CD4-positive, alpha-beta memory T cell (primary cell): Measurements from ENCODE around the gene ATP9A. TPM values are rescaled to one million over a fixed set of nuclear protein-coding genes. Genes with fewer than 3 reads are reported as not detected.

ENCODE experiments used
- CTCF ChIA-PET: fragments of 350-600 bp; sonication (Branson Sonifier 250); formaldehyde crosslinking; loops from one replicate; lab custom pipeline; 2021; ENCODE audit warnings: inconsistent platforms; ENCODE audit not compliant: partially characterized antibody; lab: Charles Lee
- POLR2A ChIA-PET: fragments of 350-600 bp; sonication (Branson Sonifier 250); formaldehyde crosslinking; loops from one replicate; lab custom pipeline; 2021; ENCODE audit not compliant: partially characterized antibody; lab: Charles Lee
- DNase-seq, 5 donors: peaks; one replicate each; pipeline versions ENCODE4 v3.0.0 to v3.0.0-alpha.2; 2020 to 2022; ENCODE audit warnings: mixed read lengths in 1 of 5
- H3K27ac ChIP-seq: one replicate; pipeline ENCODE4 v1.7.0; 2013; ENCODE audit warnings: low read depth, low read length
- H3K27me3 ChIP-seq: 2 replicates; pipeline ENCODE4 v1.7.0; 2013; ENCODE audit warnings: mild to moderate bottlenecking, low read length, moderate library complexity; ENCODE audit not compliant: insufficient read depth
- H3K36me3 ChIP-seq: 2 replicates; pipeline ENCODE4 v1.7.0; 2013; ENCODE audit warnings: mild to moderate bottlenecking, low read length, moderate library complexity; ENCODE audit not compliant: insufficient read depth
- H3K4me1 ChIP-seq: 2 replicates; pipeline ENCODE4 v1.7.0; 2013; ENCODE audit warnings: mild to moderate bottlenecking, low read length, moderate library complexity; ENCODE audit not compliant: insufficient read depth
- H3K4me3 ChIP-seq, 2 donors: one replicate each; pipeline ENCODE4 v1.7.0; 2013; ENCODE audit warnings: low read length in 2 of 2, mild to moderate bottlenecking in 1 of 2
- H3K9me3 ChIP-seq, 2 donors: one replicate each; pipeline ENCODE4 v1.7.0; 2013; ENCODE audit warnings: low read length in 2 of 2, control low read depth in 1 of 2; ENCODE audit not compliant: control insufficient read depth in 1 of 2
- H3K27ac Mint-ChIP-seq, 7 donors: one replicate each; pipeline ENCODE4 v1.8.0; 2020 to 2021; ENCODE audit warnings: mixed read lengths in 7 of 7, mild to moderate bottlenecking in 6 of 7, inconsistent platforms in 3 of 7, moderate library complexity in 3 of 7
- H3K27me3 Mint-ChIP-seq, 2 donors: one replicate each; pipeline ENCODE4 v1.8.0; 2020 to 2021; ENCODE audit warnings: mixed read lengths in 2 of 2
- H3K36me3 Mint-ChIP-seq, 2 donors: one replicate each; pipeline ENCODE4 v1.8.0; 2020 to 2021; ENCODE audit warnings: mixed read lengths in 2 of 2, inconsistent platforms in 1 of 2, mild to moderate bottlenecking in 1 of 2
- H3K4me1 Mint-ChIP-seq, 4 donors: one replicate each; pipeline ENCODE4 v1.8.0; 2020 to 2021; ENCODE audit warnings: mixed read lengths in 4 of 4, mild to moderate bottlenecking in 1 of 4
- H3K4me3 Mint-ChIP-seq, 8 donors: one replicate each; pipeline ENCODE4 v1.8.0; 2020 to 2021; ENCODE audit warnings: mixed read lengths in 8 of 8, mild to moderate bottlenecking in 7 of 8, moderate library complexity in 6 of 8, inconsistent platforms in 3 of 8
- H3K9me3 Mint-ChIP-seq, 8 donors: one replicate each; pipeline ENCODE4 v1.8.0; 2020 to 2021; ENCODE audit warnings: mixed read lengths in 8 of 8, mild to moderate bottlenecking in 5 of 8, inconsistent platforms in 3 of 8, moderate library complexity in 1 of 8
- intact Hi-C: fragments of 100-400 bp; cut with micrococcal nuclease; formaldehyde crosslinking; loops from one replicate; pipeline ENCODE4 v1.15.1; 2023
- polyA plus RNA-seq, 2 donors: library from polyadenylated mRNA; unstranded; fragments of 300-500 nt; fragmentation: Illumina TruSeq; gene quantifications; one replicate each; pipeline ENCODE4 v1.2.3, GENCODE V29; 2021
- total RNA-seq, 2 experiments: library from RNA; stranded (reverse); gene quantifications; one replicate each; pipeline ENCODE4 v1.2.3, GENCODE V29; 2021

Gene ATP9A
- total and polyA plus RNA-seq, 4 experiments from 2014 or later, result 0.14 to 1.0 (median 0.32) TPM

GRCh38 chr20:51698252-51698651, 69.9 kb downstream of the ATP9A start:
- Mint-ChIP-seq H3K4me3 (no peak overlapping the region), H3K27ac (peak overlapping the region in 1 of 7 donors; percentile 32), H3K4me1 (peaks cover 0 to 10% (median 4%) of the 10 kb centered on the region in 4 donors), H3K36me3 (no peaks in the 10 kb centered on the region), H3K9me3 (no peaks in the 10 kb centered on the region), H3K27me3 (peaks cover 9 to 10% of the 10 kb centered on the region in 2 donors)
- Histone ChIP-seq H3K27me3 (no peaks in the 10 kb centered on the region), H3K36me3 (no peaks in the 10 kb centered on the region), H3K27ac (no peak overlapping the region), H3K4me3 (no peak overlapping the region), H3K9me3 (no peaks in the 10 kb centered on the region), H3K4me1 (no peaks in the 10 kb centered on the region)
- DNase-seq, result no peak
- intact Hi-C loops, result no loop called here
- CTCF ChIA-PET, result no interaction called here
- POLR2A ChIA-PET, result no interaction called here

GRCh38 chr20:51697096-51697826, 70.9 kb downstream of the ATP9A start:
- Histone ChIP-seq H3K27ac (no peak overlapping the region), H3K9me3 (no peaks in the 10 kb centered on the region), H3K4me1 (no peaks in the 10 kb centered on the region), H3K36me3 (no peaks in the 10 kb centered on the region), H3K27me3 (no peaks in the 10 kb centered on the region), H3K4me3 (no peak overlapping the region)
- no peak for DNase-seq
- H3K4me3 Mint-ChIP-seq, result no peak overlapping the region
- POLR2A ChIA-PET, result no interaction called here
- H3K9me3 Mint-ChIP-seq, result no peaks in the 10 kb centered on the region
- no peaks in the 10 kb centered on the region for H3K36me3 Mint-ChIP-seq
- intact Hi-C loops, result no loop called here
- peaks cover 0 to 10% (median 4%) of the 10 kb centered on the region in 4 donors for H3K4me1 Mint-ChIP-seq
- CTCF ChIA-PET, result no interaction called here
- no peak overlapping the region for H3K27ac Mint-ChIP-seq
- H3K27me3 Mint-ChIP-seq, result peaks cover 10 to 15% of the 10 kb centered on the region in 2 donors

GRCh38 chr20:51696304-51697071, 71.7 kb downstream of the ATP9A start:
- Histone ChIP-seq H3K36me3 (no peaks in the 10 kb centered on the region), H3K9me3 (no peaks in the 10 kb centered on the region), H3K4me3 (no peak overlapping the region), H3K27me3 (no peaks in the 10 kb centered on the region), H3K27ac (no peak overlapping the region), H3K4me1 (no peaks in the 10 kb centered on the region)
- ChIA-PET CTCF (no interaction called here), POLR2A (no interaction called here)
- DNase-seq, result no peak
- H3K36me3 Mint-ChIP-seq, result no peaks in the 10 kb centered on the region
- H3K27ac Mint-ChIP-seq, result peak overlapping the region in 1 of 7 donors; percentile 22
- peaks cover 0 to 10% (median 4%) of the 10 kb centered on the region in 4 donors for H3K4me1 Mint-ChIP-seq
- H3K4me3 Mint-ChIP-seq, result peak overlapping the region in 1 of 8 donors; percentile 26
- H3K27me3 Mint-ChIP-seq, result peaks cover 17 to 20% of the 10 kb centered on the region in 2 donors
- intact Hi-C loops, result no loop called here
- no peaks in the 10 kb centered on the region for H3K9me3 Mint-ChIP-seq

- Mint-ChIP-seq H3K4me1 (peaks cover 0 to 10% (median 4%) of the 10 kb centered on the region in 4 donors), H3K27ac (no peak overlapping the region), H3K4me3 (peak overlapping the region in 2 of 8 donors; percentile 1 to 28), H3K36me3 (no peaks in the 10 kb centered on the region), H3K9me3 (no peaks in the 10 kb centered on the region), H3K27me3 (peaks cover 17 to 20% of the 10 kb centered on the region in 2 donors)
- ChIA-PET CTCF (no interaction called here), POLR2A (no interaction called here)
- DNase-seq, result no peak
- Histone ChIP-seq H3K36me3 (no peaks in the 10 kb centered on the region), H3K4me1 (no peaks in the 10 kb centered on the region), H3K27me3 (no peaks in the 10 kb centered on the region), H3K9me3 (no peaks in the 10 kb centered on the region), H3K4me3 (no peak overlapping the region), H3K27ac (no peak overlapping the region)
- intact Hi-C loops, result no loop called here
Observed at GRCh38 chr20:51695574-51696303, 72.5 kb downstream of the ATP9A start.

- H3K4me1 Mint-ChIP-seq, result peaks cover 0 to 10% (median 4%) of the 10 kb centered on the region in 4 donors
- no peak overlapping the region for H3K4me3 ChIP-seq
- intact Hi-C loops, result no loop called here
- no peak overlapping the region for H3K4me3 Mint-ChIP-seq
- no peak overlapping the region for H3K27ac ChIP-seq
- H3K27ac Mint-ChIP-seq, result no peak overlapping the region
- POLR2A ChIA-PET, result no interaction called here
- H3K27me3 Mint-ChIP-seq, result peaks cover 15 to 16% of the 10 kb centered on the region in 2 donors
- CTCF ChIA-PET, result interaction anchor here (1.2 kb wide), 1 partner anchor 8 kb away, joined by 3 read pairs; no protein-coding TSS in a partner anchor
- H3K4me1 ChIP-seq, result no peaks in the 10 kb centered on the region
- no peaks in the 10 kb centered on the region for H3K9me3 ChIP-seq
- no peaks in the 10 kb centered on the region for H3K9me3 Mint-ChIP-seq
- H3K36me3 ChIP-seq, result no peaks in the 10 kb centered on the region
- no peaks in the 10 kb centered on the region for H3K27me3 ChIP-seq
- no peak for DNase-seq
- no peaks in the 10 kb centered on the region for H3K36me3 Mint-ChIP-seq
Observed at GRCh38 chr20:51692806-51693400, 75.3 kb downstream of the ATP9A start.

- Histone ChIP-seq H3K4me3 (no peak overlapping the region), H3K27me3 (no peaks in the 10 kb centered on the region), H3K4me1 (no peaks in the 10 kb centered on the region), H3K36me3 (no peaks in the 10 kb centered on the region), H3K27ac (no peak overlapping the region), H3K9me3 (no peaks in the 10 kb centered on the region)
- ChIA-PET CTCF (no interaction called here), POLR2A (no interaction called here)
- no peak for DNase-seq
- H3K27me3 Mint-ChIP-seq, result peaks cover 16 to 17% of the 10 kb centered on the region in 2 donors
- H3K4me1 Mint-ChIP-seq, result peaks cover 0 to 10% (median 4%) of the 10 kb centered on the region in 4 donors
- intact Hi-C loops, result no loop called here
- H3K9me3 Mint-ChIP-seq, result no peaks in the 10 kb centered on the region
- H3K27ac Mint-ChIP-seq, result no peak overlapping the region
- H3K36me3 Mint-ChIP-seq, result no peaks in the 10 kb centered on the region
- no peak overlapping the region for H3K4me3 Mint-ChIP-seq
Observed at GRCh38 chr20:51691703-51692102, 76.5 kb downstream of the ATP9A start.
